K562 (cell line): ENCODE results near the gene MYLK2.

Experiments used
- CSDE1 ChIP-seq, 2 experiments: fragments of 450-650 bp; IDR thresholded peaks; 2 replicates each; pipeline ENCODE4 v1.6.1; 2016; ENCODE audit warnings: mild to moderate bottlenecking in 1 of 2
- HNRNPL ChIP-seq: fragments of 200-400 bp; formaldehyde crosslinking; IDR thresholded peaks from 2 replicates; pipeline ENCODE4 v1.6.1; 2017; ENCODE audit warnings: low read depth, mild to moderate bottlenecking, low read length
- POLR2A ChIP-seq: fragments of 450-650 bp; conservative IDR thresholded peaks from 2 replicates; pipeline ENCODE4 v1.6.1; 2016

DNA sequence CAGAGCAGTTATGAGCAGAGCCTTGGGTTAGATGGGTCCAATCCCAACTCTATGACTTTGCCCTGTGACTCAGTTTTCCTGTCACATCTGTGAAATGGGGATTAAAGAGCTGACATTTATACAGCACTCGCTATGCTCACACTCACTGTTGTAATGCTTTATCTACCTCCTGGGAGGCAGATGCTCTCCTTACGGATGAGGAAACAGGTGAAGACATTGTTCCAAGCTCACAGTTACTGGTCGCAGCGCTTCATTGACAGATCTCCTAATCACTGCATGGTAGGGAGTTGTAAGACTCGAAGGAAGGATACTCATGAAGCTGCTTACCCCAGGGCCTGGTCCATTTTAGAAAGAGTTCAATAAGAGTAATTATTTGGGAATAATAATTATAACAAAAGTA, 2.9 kb upstream of the MYLK2 start:
- TF ChIP-seq POLR2A (no peak), HNRNPL (no peak), CSDE1 (IDR thresholded peaks at IDR 0.05) (no peak)
